Endothelial cell (in vitro differentiated cells): Measurements from ENCODE around the gene DPP8. TPM values are rescaled to one million over a fixed set of nuclear protein-coding genes. Genes with fewer than 3 reads are reported as not detected.

Source experiments
- DNase-seq: peaks from one replicate; pipeline ENCODE4 v3.0.0; 2021; ENCODE audit warnings: low spot score
- H3K27ac Mint-ChIP-seq: one replicate; pipeline ENCODE4 v1.8.0; 2021; ENCODE audit warnings: mixed read lengths, inconsistent platforms; ENCODE audit not compliant: unreplicated experiment
- H3K27me3 Mint-ChIP-seq: one replicate; pipeline ENCODE4 v1.8.0; 2021; ENCODE audit warnings: mild to moderate bottlenecking, moderate library complexity, mixed read lengths, inconsistent platforms; ENCODE audit not compliant: unreplicated experiment
- H3K36me3 Mint-ChIP-seq: one replicate; pipeline ENCODE4 v1.8.0; 2021; ENCODE audit warnings: mild to moderate bottlenecking, low read depth, mixed read lengths, inconsistent platforms; ENCODE audit not compliant: unreplicated experiment
- H3K4me1 Mint-ChIP-seq: one replicate; pipeline ENCODE4 v1.8.0; 2021; ENCODE audit warnings: mild to moderate bottlenecking, mixed read lengths, inconsistent platforms; ENCODE audit not compliant: unreplicated experiment
- H3K4me3 Mint-ChIP-seq: one replicate; pipeline ENCODE4 v1.8.0; 2021; ENCODE audit warnings: mild to moderate bottlenecking, mixed read lengths, inconsistent platforms; ENCODE audit not compliant: unreplicated experiment
- H3K9me3 Mint-ChIP-seq: one replicate; pipeline ENCODE4 v1.8.0; 2021; ENCODE audit warnings: mixed read lengths, inconsistent platforms; ENCODE audit not compliant: unreplicated experiment
- CTCF ChIP-seq: fragments of 200-600 bp; sonication (generic); IDR thresholded peaks from one replicate; pipeline ENCODE4 v1.5.0; 2021; ENCODE audit warnings: antibody characterized with exemption; ENCODE audit not compliant: unreplicated experiment
- total RNA-seq: library from RNA; stranded (reverse); fragmentation: NEBNext Ultra II Directional; extraction: Animal tissue kit (Norgen Biotek cat#: 25700); gene quantifications from one replicate; pipeline ENCODE4 v1.2.1, GENCODE V29; 2021; ENCODE audit not compliant: unreplicated experiment

DPP8 gene
- total RNA-seq, 1 donor from 2014 or later = 36.6 TPM

DNA sequence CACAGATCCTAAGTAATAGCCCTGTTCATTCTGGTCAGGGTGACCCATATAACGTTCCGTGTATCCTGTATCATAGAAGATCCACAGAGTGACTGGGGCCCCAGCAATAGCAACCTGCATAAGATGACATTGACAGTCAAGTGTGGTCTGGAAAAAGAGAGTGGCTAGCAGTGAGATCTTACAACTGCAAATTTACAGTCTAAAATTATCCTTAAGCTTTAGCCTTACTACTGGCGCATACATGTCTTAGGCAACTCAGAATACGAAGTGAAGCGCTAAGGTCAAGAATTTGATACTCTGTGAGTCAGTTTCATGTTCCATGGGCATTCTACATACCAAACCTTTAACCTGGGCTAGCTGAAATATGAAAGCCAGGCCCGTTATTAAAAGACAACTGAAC, 65.5 kb downstream of the DPP8 start:
- Mint-ChIP-seq H3K27me3 (peaks cover 2% of the 10 kb centered on the region), H3K9me3 (no peaks in the 10 kb centered on the region), H3K4me1 (no peaks in the 10 kb centered on the region), H3K36me3 (peaks cover 17% of the 10 kb centered on the region), H3K27ac (no peak overlapping the region), H3K4me3 (no peak overlapping the region)
- TF ChIP-seq CTCF = no peak
- DNase-seq = no peak

DNA sequence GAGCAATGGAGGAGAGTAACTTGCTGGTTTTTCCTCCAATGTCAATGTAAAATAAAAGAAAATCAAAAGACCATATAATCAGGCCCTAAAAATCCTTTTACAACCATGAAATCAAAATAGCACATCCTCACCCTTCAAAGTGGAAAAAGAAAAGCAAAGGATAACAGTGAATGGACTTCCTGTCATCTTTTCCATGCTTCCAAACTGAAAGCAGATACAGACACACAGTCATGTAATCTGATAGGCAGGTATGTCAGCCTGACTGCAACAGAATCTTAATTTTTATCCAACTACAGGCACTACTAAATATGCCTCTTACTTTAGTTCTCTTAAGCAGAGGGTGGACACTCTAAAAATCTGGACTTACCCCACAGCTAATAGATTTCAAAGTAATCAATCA, 66.9 kb downstream of the DPP8 start:
- peaks cover 20% of the 10 kb centered on the region for H3K36me3 Mint-ChIP-seq
- TF ChIP-seq CTCF = no peak

DNA sequence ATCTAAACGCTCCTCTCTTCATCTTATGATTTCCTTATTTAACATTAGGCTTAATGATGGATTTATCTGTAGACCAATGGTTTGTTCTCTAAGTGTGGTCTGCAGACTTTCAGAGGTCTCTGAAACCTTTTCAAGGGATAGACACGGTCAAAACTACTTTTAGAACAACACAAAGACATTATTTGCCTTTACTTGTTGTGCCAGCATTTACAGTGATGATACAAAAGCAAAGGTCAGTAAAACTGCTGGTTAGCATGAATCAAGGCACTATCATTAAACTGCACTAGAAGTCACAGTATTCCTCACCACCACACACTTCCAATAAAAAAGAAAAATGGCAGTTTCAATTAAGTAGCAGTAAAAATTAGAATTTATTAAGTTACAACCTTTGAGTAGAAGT, 70.3 kb downstream of the DPP8 start:
- Mint-ChIP-seq H3K4me3 (no peak overlapping the region), H3K9me3 (no peaks in the 10 kb centered on the region), H3K4me1 (no peaks in the 10 kb centered on the region), H3K36me3 (peaks cover 25% of the 10 kb centered on the region), H3K27ac (no peak overlapping the region), H3K27me3 (no peaks in the 10 kb centered on the region)
- no peak for DNase-seq
- no peak for TF ChIP-seq CTCF

More for the DNA sequence above, 66.9 kb downstream of the DPP8 start:
- H3K4me1 Mint-ChIP-seq = no peaks in the 10 kb centered on the region
- peak overlapping the region; percentile 57 for H3K4me3 Mint-ChIP-seq
- no peak for DNase-seq
- H3K9me3 Mint-ChIP-seq = no peaks in the 10 kb centered on the region
- no peaks in the 10 kb centered on the region for H3K27me3 Mint-ChIP-seq
- H3K27ac Mint-ChIP-seq = no peak overlapping the region

DNA sequence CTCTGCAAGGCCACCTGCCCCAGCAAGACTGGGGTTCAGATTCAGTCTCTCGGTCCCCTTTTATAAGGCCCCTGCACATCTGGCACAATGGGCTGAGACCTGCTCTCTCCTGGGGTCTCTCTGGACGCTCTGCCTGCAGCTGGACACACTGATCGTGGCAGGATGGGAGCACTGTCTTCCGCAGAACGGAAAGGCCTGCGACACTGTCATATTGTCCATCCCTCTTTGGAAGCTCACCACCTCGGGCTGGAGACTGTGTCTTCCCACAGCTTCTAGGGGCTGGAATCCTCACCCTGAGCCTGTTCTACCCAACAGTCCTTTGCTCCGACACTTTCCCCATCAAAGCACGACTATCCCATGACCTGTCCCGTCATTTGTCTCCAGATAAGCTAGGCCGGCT, 83.3 kb downstream of the DPP8 start:
- Mint-ChIP-seq H3K9me3 (no peaks in the 10 kb centered on the region), H3K4me3 (no peak overlapping the region), H3K36me3 (no peaks in the 10 kb centered on the region), H3K27me3 (peaks cover 5% of the 10 kb centered on the region), H3K4me1 (no peaks in the 10 kb centered on the region), H3K27ac (no peak overlapping the region)
- no peak for TF ChIP-seq CTCF
- no peak for DNase-seq

- H3K4me3 Mint-ChIP-seq = no peak overlapping the region
- H3K9me3 Mint-ChIP-seq = no peaks in the 10 kb centered on the region
- H3K4me1 Mint-ChIP-seq = no peaks in the 10 kb centered on the region
- no peak for TF ChIP-seq CTCF
- no peak overlapping the region for H3K27ac Mint-ChIP-seq
- H3K27me3 Mint-ChIP-seq = peaks cover 5% of the 10 kb centered on the region
- H3K36me3 Mint-ChIP-seq = no peaks in the 10 kb centered on the region
- no peak for DNase-seq
Measured at GRCh38 chr15:65431731-65432130, 85.8 kb downstream of the DPP8 start.
